ENCODE data around the gene SPESP1.

DNA sequence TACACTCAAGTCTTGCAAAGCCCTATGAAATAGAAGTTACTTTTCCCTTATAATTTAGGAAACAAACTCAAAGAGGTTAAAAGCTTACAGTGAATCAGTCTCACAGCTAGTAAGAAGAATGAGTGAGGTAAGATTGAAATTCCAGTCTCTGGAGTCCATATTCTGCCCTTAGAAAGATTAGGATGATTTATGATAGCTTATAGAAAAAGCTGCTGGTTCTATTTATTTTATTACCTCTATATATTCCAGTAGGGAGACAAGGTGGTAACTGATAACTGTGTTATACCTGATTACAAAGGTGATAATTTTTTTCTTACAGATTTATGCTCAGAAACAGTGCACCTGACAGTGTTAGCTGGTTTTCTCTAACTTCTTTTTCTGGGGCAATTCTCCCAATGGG, 34.1 kb upstream of the SPESP1 start:
- TF ChIP-seq, protein P1, sequence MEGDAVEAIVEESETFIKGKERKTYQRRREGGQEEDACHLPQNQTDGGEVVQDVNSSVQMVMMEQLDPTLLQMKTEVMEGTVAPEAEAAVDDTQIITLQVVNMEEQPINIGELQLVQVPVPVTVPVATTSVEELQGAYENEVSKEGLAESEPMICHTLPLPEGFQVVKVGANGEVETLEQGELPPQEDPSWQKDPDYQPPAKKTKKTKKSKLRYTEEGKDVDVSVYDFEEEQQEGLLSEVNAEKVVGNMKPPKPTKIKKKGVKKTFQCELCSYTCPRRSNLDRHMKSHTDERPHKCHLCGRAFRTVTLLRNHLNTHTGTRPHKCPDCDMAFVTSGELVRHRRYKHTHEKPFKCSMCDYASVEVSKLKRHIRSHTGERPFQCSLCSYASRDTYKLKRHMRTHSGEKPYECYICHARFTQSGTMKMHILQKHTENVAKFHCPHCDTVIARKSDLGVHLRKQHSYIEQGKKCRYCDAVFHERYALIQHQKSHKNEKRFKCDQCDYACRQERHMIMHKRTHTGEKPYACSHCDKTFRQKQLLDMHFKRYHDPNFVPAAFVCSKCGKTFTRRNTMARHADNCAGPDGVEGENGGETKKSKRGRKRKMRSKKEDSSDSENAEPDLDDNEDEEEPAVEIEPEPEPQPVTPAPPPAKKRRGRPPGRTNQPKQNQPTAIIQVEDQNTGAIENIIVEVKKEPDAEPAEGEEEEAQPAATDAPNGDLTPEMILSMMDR (conservative IDR thresholded peaks at IDR 0.05), result no peak
- TF ChIP-seq ZFX (IDR thresholded peaks at IDR 0.05), result no peak

All from C4-2B (cell line).